Subcutaneous abdominal adipose tissue (tissue), 5 donors: Measurements from ENCODE around the gene IL27RA.

Experiments
- H3K27ac ChIP-seq: one replicate; pipeline ENCODE4 v1.7.0; 2013; ENCODE audit warnings: low read depth, mild to moderate bottlenecking, inconsistent platforms, low read length, moderate library complexity
- H3K27me3 ChIP-seq, 5 donors: one replicate each; pipeline ENCODE4 v1.7.0; 2013; ENCODE audit warnings: low read length in 5 of 5, inconsistent platforms in 1 of 5; ENCODE audit not compliant: control insufficient read depth in 5 of 5, insufficient read depth in 4 of 5
- H3K36me3 ChIP-seq, 5 donors: one replicate each; pipeline ENCODE4 v1.7.0; 2013; ENCODE audit warnings: low read length in 5 of 5; ENCODE audit not compliant: control insufficient read depth in 5 of 5, insufficient read depth in 5 of 5
- H3K4me1 ChIP-seq, 5 donors: one replicate each; pipeline ENCODE4 v1.7.0; 2013; ENCODE audit warnings: low read length in 5 of 5, mild to moderate bottlenecking in 3 of 5, moderate library complexity in 1 of 5; ENCODE audit not compliant: control insufficient read depth in 5 of 5, insufficient read depth in 5 of 5
- H3K4me3 ChIP-seq, 5 donors: one replicate each; pipeline ENCODE4 v1.7.0; 2013; ENCODE audit warnings: low read length in 5 of 5, low read depth in 1 of 5
- H3K9ac ChIP-seq, 5 donors: one replicate each; pipeline ENCODE4 v1.7.0; 2013; ENCODE audit warnings: low read length in 5 of 5, mild to moderate bottlenecking in 4 of 5, moderate library complexity in 3 of 5
- H3K9me3 ChIP-seq, 5 donors: one replicate each; pipeline ENCODE4 v1.7.0; 2013; ENCODE audit warnings: low read length in 5 of 5; ENCODE audit not compliant: control insufficient read depth in 5 of 5
- donor health status: healthy.
- donor health status: healthy.
- donor health status: healthy.
- donor health status: healthy.
- donor health status: healthy.

Gene IL27RA

DNA sequence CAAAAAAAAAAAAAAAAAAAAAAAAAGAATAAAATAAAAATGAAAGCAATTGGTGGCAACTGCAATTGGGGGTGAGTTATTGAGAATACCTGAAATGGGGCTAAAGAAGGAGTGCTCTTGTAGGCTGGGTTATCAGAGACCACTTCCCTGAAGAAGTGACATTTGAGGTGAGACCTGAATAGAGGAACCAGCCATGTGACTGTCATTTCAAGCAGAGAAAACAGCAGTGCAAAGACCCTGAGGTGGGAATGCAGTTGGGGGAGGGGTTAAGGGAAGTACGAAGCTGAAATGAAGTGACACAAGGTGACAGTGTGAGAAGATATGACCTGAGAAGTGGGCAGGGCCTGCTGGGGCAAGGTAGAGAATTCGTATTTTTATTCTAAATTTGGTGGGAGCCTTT, 34.6 kb downstream of the IL27RA start:
- Histone ChIP-seq H3K9me3 (no peaks in the 10 kb centered on the region), H3K4me1 (no peaks in the 10 kb centered on the region), H3K9ac (no peak overlapping the region), H3K27me3 (peaks cover 0 to 5% (median 3%) of the 10 kb centered on the region in 5 donors), H3K36me3 (no peaks in the 10 kb centered on the region), H3K27ac (no peak overlapping the region), H3K4me3 (no peak overlapping the region)

DNA sequence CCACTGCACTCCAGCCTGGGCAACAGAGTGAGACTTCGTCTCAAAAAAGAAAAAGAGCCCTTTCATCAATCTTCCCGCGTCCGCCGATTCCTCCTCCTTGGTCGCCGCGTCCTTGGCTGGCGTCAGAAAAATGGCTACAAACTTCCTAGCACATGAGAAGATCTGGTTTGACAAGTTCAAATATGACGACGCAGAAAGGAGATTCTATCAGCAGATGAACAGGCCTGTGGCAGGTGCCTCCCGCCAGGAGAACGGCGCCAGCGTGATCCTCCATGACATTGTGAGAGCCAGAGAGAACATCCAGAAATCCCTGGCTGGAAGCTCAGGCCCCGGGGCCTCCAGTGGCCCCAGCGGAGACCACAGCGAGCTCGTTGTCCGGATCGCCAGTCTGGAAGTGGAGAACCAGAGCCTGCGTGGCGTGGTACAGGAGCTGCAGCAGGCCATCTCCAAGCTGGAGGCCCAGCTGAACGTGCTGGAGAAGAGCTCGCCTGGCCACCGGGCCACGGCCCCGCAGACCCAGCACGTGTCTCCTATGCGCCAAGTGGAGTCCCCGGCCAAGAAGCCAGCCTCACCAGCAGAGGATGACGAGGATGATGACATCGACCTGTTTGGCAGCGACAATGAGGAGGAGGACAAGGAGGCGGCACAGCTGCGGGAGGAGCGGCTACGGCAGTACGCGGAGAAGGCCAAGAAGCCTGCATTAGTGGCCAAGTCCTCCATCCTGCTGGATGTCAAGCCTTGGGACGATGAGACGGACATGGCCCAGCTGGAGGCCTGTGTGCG, 38.9 kb downstream of the IL27RA start:
- Histone ChIP-seq H3K9me3 (no peaks in the 10 kb centered on the region), H3K4me1 (peaks cover 2 to 38% (median 37%) of the 10 kb centered on the region in 5 donors), H3K4me3 (no peak overlapping the region), H3K27ac (no peak overlapping the region), H3K9ac (no peak overlapping the region), H3K27me3 (no peaks in the 10 kb centered on the region), H3K36me3 (no peaks in the 10 kb centered on the region)

DNA sequence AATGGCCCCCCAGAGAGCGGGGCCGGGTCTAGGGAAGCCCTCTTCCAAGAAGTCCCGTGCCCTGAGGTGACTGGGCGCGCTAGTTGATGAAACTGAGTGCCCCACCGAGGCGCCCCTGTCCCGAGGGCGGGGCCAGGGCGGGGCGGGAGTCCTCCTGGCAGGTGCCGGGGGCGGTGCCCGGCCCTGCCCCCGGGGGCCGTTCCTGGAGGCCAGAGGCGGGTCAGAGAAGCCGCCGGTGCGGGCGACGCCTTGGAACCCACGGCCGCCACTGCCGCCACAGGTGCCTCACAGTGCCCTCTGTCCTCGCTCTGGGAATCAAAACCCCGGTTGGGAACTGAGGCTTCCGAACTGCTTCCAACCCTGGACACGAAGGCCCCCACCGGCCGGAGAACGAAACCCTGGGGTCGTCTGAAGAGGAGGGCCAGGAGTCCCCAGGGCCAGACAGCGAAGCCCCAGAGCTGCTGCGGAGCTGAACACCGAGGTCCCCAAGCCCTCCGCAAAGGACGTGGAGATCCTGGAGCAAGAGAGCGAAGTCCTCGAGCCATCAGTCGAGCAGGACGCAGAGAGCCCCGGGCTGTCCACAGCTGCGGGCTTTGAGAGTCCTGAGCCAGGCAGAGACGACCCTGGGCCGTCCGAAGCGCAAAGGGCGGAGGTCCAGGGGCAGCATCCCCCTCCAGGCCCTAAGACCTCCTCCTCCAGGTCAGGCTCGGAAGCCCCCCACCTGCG, 41.1 kb downstream of the IL27RA start, which contains the start of gene MISP3:
TSS of gene MISP3 (plus strand) at position 252 of the 726 bp plus-strand sequence. CDS start 524 bp downstream, outside the sequence.
- Histone ChIP-seq H3K27me3 (no peaks in the 10 kb centered on the region), H3K9ac (peak within 1 kb of the TSS in 4 of 5 donors; percentile 64 to 83 (median 74)), H3K36me3 (no peaks in the 10 kb centered on the region), H3K27ac (peak within 1 kb of the TSS; percentile 78), H3K4me1 (peaks cover 2 to 43% (median 38%) of the 10 kb centered on the region in 5 donors), H3K4me3 (peak within 1 kb of the TSS in 4 of 5 donors; percentile 77 to 86 (median 80)), H3K9me3 (no peaks in the 10 kb centered on the region)

DNA sequence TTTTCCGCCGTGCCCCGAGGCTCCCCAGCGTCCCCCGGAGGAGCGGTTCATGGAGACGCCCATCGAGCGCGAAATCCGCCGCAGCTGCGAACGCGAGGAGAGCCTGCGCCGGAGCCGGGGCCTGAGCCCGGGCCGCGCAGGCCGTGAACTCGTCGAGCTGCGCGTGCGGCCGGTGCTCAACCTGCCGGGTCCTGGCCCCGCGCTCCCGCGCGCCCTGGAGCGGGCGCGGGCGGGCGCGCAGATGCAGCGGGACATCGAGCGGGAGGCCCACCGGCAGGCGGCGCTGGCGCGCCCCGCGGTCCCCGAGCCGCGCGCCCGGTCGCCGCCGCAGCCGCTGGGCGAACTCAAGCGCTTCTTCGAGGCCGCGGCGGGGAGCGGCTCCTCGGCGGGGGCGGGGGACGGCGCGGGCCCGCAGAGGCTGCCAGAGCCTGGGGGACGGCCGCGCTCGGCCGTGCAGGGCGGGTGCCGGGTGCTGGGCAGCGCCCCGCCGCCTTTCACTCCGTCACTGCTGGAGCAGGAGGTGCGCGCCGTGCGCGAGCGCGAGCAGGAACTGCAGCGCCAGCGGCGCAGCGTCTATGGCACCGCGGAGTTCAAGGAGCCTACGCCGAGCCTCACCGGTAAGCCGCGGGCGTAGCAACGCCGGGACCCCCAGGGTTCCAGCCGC, 41.8 kb downstream of the IL27RA start:
- peak overlapping the region; percentile 77 to 86 (median 81) for H3K4me3 ChIP-seq
- H3K4me1 ChIP-seq = peaks cover 2 to 43% (median 38%) of the 10 kb centered on the region in 5 donors

DNA sequence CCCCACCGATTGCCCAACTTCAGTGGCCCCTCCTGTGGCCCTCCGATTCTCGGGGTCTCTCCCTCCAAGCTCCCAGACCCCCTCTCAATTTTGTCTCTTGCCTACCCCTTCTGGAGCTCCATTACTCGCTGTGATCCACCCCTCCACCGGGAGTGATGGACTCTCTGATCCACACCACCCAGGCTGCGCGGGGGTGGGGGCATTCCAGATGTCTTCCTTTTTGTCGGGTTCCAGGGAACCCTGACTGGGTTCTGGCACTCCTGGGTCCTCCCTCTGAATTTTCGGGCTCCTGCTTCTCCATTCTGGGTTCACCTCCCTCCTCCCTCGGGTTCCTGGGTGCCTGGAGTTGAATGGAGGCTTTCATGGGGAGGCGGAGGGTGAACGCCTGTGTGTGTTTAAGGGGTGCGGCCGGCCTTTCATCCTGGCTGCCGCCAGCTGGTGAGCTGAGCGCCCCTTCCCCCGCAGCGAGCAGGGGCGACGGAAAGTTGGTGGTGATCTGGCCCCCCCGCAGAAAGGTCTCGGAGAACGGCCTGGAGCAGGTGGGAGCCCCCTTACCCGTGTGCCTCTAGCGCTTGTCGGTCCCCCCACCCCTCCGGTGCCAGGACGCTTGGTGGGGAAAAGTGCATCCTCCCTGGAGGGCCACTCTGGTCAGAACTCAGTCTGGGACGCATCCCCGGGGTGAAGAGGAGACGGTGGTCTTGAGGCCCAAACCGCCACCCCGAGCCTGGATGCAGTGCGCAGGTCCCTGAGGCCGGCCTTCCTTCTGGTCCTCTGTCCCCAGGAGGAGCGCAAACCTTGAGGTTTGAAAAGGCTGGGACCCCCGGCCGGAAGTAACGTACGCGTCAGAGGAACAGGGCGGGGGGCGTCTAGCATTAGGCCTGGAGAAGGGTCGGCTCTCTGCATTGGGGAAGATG, 42.6 kb downstream of the IL27RA start:
- Histone ChIP-seq H3K4me1 (peaks cover 2 to 43% (median 38%) of the 10 kb centered on the region in 5 donors), H3K27ac (peak overlapping the region; percentile 78), H3K27me3 (no peaks in the 10 kb centered on the region), H3K36me3 (no peaks in the 10 kb centered on the region), H3K9ac (peak overlapping the region; percentile 26 to 83 (median 64)), H3K9me3 (no peaks in the 10 kb centered on the region), H3K4me3 (peak overlapping the region; percentile 77 to 86 (median 81))

More for the DNA sequence above, 41.8 kb downstream of the IL27RA start:
- no peaks in the 10 kb centered on the region for H3K27me3 ChIP-seq
- no peaks in the 10 kb centered on the region for H3K36me3 ChIP-seq
- peak overlapping the region in 4 of 5 donors; percentile 57 to 83 (median 72) for H3K9ac ChIP-seq
- peak overlapping the region; percentile 78 for H3K27ac ChIP-seq
- no peaks in the 10 kb centered on the region for H3K9me3 ChIP-seq

DNA sequence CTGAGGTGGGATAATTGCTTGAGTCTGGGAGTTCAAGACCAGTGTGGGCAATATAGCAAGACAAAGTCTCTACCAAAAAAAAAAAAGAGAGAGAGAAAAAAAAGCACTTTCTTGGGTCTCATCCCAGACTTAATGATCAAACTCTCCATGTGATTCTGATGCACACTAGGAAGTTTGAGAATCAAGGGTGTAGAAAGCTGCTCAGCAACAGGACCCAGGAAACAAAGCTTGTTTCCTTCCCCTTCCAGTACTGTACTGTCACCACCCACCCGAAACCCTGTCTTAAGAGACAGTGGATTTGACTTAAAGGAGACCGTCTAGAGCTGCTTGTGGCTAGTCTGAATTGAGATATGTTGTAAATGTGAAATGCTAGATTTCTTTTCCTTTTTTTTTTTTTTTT, 46.8 kb downstream of the IL27RA start:
- no peaks in the 10 kb centered on the region for H3K27me3 ChIP-seq
- no peak overlapping the region for H3K9ac ChIP-seq
- H3K36me3 ChIP-seq = no peaks in the 10 kb centered on the region
- no peak overlapping the region for H3K4me3 ChIP-seq
- H3K9me3 ChIP-seq = no peaks in the 10 kb centered on the region
- no peak overlapping the region for H3K27ac ChIP-seq
- H3K4me1 ChIP-seq = peaks cover 5 to 51% (median 44%) of the 10 kb centered on the region in 5 donors

DNA sequence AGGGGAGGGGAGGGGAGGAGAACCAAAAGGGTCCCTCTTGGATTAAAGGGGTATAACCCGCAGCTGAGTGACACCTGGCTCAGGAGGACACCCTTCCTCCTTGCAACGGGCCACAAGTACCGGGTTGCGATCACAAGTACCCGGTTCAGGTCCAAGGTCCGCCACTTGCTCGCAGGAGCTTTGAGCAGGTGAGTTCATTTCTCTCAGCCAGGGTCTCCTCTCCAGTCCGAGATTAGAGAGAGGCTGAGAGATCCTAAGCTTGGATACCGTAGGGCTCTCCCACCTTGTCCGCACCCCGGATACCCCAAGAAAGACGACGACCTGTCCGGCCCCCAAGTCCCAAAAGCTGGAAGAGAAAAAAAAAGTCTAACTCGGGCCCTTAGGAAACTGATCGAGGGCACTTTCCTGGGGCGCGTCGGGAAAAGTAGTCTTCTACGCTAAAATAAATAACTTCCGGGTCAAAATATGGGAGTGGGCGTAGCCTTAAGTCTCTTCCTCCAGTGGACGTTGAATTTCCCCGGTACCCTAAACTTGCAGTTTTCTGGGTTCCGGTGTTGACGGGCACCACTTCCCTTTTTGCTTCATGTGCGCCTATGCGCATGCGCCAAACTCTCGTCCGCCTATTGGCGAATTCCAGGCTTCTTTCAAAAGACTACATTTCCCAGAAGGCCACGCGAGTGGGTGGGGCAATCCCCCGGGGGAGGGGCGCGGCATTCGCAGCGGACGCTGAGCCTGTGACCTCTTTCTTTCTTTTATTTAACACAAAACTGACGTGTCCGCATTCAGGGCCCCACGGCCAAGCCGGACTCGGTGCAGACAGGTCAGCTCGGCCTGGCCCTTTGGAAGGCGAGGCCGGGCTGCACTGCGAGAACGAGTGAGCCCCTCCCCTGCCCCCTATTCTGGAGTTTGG, 49.6 kb downstream of the IL27RA start:
- Histone ChIP-seq H3K36me3 (no peaks in the 10 kb centered on the region), H3K4me3 (peak overlapping the region; percentile 81 to 94 (median 86)), H3K9me3 (no peaks in the 10 kb centered on the region), H3K4me1 (peaks cover 3 to 26% (median 24%) of the 10 kb centered on the region in 5 donors), H3K27ac (peak overlapping the region; percentile 94), H3K9ac (peak overlapping the region; percentile 39 to 97 (median 92)), H3K27me3 (no peaks in the 10 kb centered on the region)

DNA sequence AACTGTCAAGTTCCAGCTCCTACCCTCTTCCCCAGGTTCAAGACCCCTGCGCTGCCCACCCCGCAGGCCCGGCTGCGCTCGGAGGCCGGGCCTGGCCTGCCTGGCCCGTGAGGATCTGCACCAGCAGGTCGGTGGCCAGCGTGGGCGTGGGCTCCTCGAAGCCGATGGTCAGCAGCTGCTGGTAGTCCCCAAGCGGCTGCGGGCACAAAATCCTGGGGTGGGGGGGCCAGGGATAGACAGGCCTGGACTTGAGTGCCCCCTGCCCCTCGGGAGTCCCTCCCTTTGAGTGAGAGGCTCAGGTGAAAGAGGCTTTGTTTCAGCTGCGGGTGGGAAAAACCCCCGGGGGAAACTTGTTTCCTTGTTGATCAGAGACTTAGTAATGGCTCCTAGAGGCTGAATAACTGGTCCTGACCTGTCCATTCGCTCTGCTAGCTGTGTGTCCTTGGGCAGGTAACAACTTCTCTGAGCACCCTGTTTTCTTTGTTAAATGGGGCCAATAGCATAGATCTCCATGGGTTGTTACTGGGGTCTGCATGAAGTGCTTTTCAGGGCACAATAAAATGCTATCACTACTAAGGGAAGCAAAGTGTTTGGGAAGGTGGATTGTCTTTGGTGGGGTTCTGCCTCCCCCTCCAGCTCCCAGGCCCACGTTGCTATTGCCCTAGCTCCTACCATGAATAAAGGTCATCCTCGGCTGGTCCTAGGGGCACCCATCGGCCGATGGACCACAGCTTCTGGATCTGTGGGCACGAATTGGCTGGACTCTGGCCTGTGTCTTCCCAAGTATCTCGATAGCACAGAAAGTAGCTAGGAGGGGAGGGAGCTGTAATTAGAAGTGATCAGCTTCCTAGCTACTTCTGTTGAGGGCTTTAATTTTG, 50.5 kb downstream of the IL27RA start:
- Histone ChIP-seq H3K4me3 (peak overlapping the region; percentile 76 to 91 (median 85)), H3K27me3 (no peaks in the 10 kb centered on the region), H3K27ac (peak overlapping the region; percentile 94), H3K9me3 (no peaks in the 10 kb centered on the region), H3K36me3 (no peaks in the 10 kb centered on the region), H3K4me1 (peaks cover 3 to 26% (median 24%) of the 10 kb centered on the region in 5 donors), H3K9ac (peak overlapping the region; percentile 30 to 94 (median 86))
